Bronchial epithelial cell (primary cell): ENCODE data around the gene TNFRSF13B. TPM values are rescaled to one million over a fixed set of nuclear protein-coding genes. Genes with fewer than 3 reads are reported as not detected.
A peak's percentile ranks its signal among the peaks of the same experiment; 100 is the strongest.

Experiments
- DNase-seq: peaks from one replicate; pipeline ENCODE4 v3.0.0-alpha.2; 2010; ENCODE audit warnings: low read depth
- FAIRE-seq: peaks from 2 replicates; lab custom pipeline; 2011; peaks lifted over from hg19 to GRCh38; lab: Jason Lieb, UNC
- H3K27me3 ChIP-seq: 2 replicates; pipeline ENCODE4 v1.5.1; 2011; ENCODE audit warnings: low read length; ENCODE audit not compliant: control insufficient read depth, insufficient read depth
- H3K36me3 ChIP-seq: 2 replicates; pipeline ENCODE4 v1.5.1; 2011; ENCODE audit warnings: low read length; ENCODE audit not compliant: control insufficient read depth, insufficient read depth
- H3K4me3 ChIP-seq: 2 replicates; pipeline ENCODE4 v1.5.1; 2011; ENCODE audit warnings: mild to moderate bottlenecking, low read depth, low read length, control low read depth
- total RNA-seq: library from RNA; depleted of rRNA; stranded (reverse); fragments of >200 nt; gene quantifications from 2 replicates; pipeline ENCODE4 v1.2.1, GENCODE V29; 2014
- TF ChIP-seq, protein P1 (sequence below): IDR thresholded peaks from 2 replicates; pipeline ENCODE4 v1.5.1; 2011; ENCODE audit warnings: mild to moderate bottlenecking, moderate library complexity, low read length, control low read depth, inconsistent platforms; ENCODE audit not compliant: insufficient read depth, severe bottlenecking

The TNFRSF13B gene
- total RNA-seq, 1 donor from 2014 or later: not detected

DNA sequence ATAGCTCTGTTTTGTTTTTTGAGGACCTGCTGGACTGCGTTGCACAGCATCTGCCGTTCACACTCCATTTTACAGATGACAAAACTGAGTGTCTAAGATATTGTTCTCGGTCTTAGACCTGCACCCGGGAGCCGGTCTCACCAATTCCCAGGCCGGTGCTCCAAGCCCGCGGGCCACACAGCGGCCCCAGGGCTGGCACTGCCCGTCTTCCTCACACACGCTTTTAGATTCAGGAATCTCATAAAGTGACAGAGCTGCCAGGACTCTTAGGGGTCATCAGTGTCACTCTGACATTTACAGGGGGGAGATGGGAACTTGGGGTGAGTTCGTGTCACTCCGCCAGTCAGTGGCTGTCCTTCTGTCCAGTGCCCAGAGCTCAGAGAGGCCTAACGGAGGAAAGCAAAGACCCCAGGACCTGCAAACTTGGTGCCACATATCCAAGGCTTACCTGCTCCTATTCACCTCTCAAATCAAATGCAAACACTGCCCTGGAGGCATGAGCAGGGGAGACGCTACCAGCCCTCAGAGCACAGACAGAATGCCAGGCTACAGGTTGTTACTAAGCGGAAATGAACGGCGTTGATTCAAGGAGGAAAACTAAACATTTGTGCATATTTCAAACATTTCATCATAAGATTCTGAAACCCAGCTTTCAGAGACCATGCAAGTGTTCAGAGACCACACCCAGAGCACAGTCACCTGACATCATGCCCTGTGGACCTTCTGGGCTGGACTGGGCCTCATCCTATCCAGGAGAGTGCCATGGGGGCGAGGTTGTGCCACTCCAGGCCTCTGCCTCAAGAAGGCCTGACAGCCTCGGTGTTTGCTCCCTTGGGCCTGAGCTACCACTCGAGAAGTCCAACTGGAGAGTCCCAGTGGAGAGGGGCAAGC is 29.5 kb downstream of the TNFRSF13B start:
- TF ChIP-seq, protein P1, sequence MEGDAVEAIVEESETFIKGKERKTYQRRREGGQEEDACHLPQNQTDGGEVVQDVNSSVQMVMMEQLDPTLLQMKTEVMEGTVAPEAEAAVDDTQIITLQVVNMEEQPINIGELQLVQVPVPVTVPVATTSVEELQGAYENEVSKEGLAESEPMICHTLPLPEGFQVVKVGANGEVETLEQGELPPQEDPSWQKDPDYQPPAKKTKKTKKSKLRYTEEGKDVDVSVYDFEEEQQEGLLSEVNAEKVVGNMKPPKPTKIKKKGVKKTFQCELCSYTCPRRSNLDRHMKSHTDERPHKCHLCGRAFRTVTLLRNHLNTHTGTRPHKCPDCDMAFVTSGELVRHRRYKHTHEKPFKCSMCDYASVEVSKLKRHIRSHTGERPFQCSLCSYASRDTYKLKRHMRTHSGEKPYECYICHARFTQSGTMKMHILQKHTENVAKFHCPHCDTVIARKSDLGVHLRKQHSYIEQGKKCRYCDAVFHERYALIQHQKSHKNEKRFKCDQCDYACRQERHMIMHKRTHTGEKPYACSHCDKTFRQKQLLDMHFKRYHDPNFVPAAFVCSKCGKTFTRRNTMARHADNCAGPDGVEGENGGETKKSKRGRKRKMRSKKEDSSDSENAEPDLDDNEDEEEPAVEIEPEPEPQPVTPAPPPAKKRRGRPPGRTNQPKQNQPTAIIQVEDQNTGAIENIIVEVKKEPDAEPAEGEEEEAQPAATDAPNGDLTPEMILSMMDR: no peak
- DNase-seq (peak; percentile 47), FAIRE-seq (no peak)
- no peaks in the 10 kb centered on the region for H3K27me3 ChIP-seq
- no peaks in the 10 kb centered on the region for H3K36me3 ChIP-seq
- H3K4me3 ChIP-seq: no peak overlapping the region

DNA sequence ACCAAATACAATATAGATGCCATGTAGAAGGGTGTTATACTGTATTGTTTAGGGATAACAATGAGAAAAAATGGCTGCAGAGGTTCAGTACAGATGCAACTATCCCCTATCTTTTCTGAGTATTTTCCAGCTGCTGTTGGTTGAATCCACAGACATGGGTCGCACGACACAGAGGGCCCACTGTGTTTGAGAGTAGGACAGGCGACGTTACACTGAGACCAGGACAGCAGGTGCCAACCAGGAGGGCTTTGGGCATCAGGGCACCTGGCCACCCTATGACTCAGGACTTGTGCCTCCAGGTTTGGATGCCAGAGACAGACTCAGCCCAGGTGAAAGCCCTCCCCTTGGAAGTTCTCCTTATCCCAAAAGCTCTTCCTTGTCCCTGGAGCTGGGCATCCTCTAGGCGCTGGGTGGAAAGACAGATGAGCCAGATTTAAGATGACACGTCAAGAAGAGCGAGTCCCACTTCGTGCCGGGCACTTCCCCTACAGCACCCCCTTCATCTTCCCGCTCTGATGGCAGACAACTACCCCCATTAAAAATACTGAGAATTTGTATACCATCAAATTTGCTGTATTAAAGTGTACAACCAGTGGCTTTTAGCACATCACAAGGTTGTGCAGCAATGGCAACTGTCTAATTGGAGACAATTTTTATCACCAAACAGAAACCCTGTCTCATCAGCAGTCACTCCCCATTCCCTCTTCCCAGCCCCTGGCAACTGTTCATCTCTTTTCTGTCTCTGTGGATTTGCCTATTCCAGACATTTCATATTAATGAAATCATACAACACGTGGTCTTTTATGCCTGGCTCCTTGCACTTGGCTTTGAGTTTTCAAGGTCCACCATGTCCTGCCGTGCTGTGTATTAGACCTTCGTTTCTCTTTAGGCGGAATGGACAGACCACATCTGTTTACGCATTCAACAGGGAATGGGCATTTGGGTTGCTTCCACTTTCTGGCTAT is 30.6 kb downstream of the TNFRSF13B start:
- H3K4me3 ChIP-seq: no peak overlapping the region
- no peaks in the 10 kb centered on the region for H3K36me3 ChIP-seq
- TF ChIP-seq, protein P1: no peak
- DNase-seq (no peak), FAIRE-seq (no peak)
- H3K27me3 ChIP-seq: no peaks in the 10 kb centered on the region

DNA sequence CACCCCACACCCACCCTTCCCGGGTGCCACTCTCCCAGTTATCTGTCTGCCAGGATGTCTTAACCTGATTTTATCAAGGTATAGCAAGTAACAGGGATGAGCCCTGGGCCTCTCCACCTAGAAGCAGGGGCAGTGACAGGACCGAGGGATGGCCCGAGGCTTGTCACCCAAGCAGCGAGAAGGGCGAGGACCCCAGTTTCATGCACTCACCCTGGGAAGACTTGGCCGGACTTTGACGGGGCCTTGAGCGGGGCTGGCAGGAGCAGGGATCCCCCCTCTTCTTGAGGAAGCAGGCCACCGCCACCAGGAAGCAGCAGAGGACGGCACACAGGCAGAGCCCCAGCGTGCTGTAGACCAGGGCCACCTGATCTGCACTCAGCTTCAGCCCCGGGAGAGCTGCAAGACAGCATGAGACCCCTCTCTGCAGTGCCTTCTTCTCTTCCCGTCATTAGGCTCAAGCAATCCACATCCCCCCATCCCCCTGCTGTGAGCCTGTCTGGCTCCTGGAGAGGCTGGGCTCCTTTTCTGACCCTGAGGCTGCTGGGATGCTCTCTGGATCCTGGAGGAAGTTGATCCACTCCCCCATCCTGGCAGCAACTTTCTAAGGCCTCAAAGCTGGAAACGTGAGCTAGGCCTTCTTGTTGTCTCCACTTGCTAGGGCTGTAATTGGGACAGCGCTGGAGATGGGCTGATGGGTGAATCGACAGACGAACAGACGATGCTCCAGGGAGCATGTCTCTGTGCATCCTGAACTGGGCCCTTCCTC is 31.6 kb downstream of the TNFRSF13B start:
- no peaks in the 10 kb centered on the region for H3K27me3 ChIP-seq
- TF ChIP-seq, protein P1: no peak
- FAIRE-seq (no peak), DNase-seq (no peak)
- H3K36me3 ChIP-seq: no peaks in the 10 kb centered on the region
- no peak overlapping the region for H3K4me3 ChIP-seq

DNA sequence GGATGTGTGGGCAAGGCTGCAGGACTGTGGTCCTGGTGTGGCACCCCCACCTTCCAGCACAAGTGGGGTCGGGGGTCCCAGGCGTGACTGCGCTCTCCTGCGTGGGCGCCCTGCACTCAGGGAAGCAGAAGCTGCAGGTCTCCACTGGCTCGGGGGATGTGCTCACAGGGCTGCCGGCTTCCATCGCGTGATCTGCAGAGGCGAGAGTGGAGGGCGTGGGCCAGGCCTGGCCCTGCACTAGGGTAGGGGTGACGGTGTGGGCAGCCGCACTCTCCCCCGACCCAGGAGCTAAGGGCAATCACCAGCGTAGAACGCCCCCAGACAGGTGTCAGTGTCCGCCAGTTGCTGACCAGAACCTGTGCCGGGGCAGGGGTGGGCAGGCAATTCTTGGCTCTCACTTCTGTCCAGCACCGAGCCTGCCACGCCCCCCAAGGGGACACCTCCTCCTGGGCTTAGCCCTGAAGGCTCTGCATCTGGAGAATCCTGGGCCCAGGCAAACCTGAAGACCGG is 32.3 kb downstream of the TNFRSF13B start:
- no peak for DNase-seq
- FAIRE-seq: no peak

DNA sequence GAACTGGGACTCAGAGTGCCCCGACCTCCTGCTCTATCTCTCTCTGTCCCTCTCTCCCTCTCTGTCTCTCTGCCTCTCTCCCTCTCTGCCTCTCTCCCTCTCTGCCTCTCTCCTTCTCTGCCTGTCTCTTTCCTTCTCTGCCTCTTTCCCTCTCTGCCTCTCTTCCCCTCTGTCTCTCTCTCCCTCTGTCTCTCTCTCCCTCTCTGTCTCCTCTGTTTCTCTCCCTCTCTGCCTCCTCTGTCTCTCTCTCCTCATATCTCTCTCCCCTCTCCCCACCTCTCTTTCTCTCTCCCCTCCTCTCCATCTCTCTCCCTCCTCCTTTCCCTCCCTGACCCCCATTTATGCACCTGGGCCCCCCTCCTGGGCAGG is 32.7 kb downstream of the TNFRSF13B start:
- H3K27me3 ChIP-seq: no peaks in the 10 kb centered on the region
- no peak overlapping the region for H3K4me3 ChIP-seq
- TF ChIP-seq, protein P1: no peak
- no peak for DNase-seq
- FAIRE-seq: no peak
- no peaks in the 10 kb centered on the region for H3K36me3 ChIP-seq

More for the DNA sequence above, 32.3 kb downstream of the TNFRSF13B start:
- no peaks in the 10 kb centered on the region for H3K36me3 ChIP-seq
- TF ChIP-seq, protein P1: no peak
- H3K4me3 ChIP-seq: no peak overlapping the region
- no peaks in the 10 kb centered on the region for H3K27me3 ChIP-seq
